GM04504 (cell line): Measurements from ENCODE around the gene TUBGCP4.

Experiments
- DNase-seq: peaks from one replicate; pipeline ENCODE4 v3.0.0-alpha.2; 2012; ENCODE audit warnings: low read depth

TUBGCP4 gene

GRCh38 chr15:43404130-43404529 lies 33.2 kb downstream of the TUBGCP4 start:
- no peak for DNase-seq

GRCh38 chr15:43406189-43406588 lies 35.3 kb downstream of the TUBGCP4 start:
- no peak for DNase-seq

GRCh38 chr15:43406808-43407207 lies 35.9 kb downstream of the TUBGCP4 start:
- DNase-seq, result no peak

- DNase-seq, result no peak
Measured at GRCh38 chr15:43408789-43409188, 37.9 kb downstream of the TUBGCP4 start.

GRCh38 chr15:43410572-43411214 lies 39.8 kb downstream of the TUBGCP4 start:
- DNase-seq, result no peak

GRCh38 chr15:43412096-43412495 lies 41.2 kb downstream of the TUBGCP4 start:
- no peak for DNase-seq

- no peak for DNase-seq
Measured at GRCh38 chr15:43414196-43414595, 43.3 kb downstream of the TUBGCP4 start.

GRCh38 chr15:43420435-43420834 lies 49.5 kb downstream of the TUBGCP4 start:
- no peak for DNase-seq

- DNase-seq, result no peak
Measured at GRCh38 chr15:43420876-43421275, 50.0 kb downstream of the TUBGCP4 start.

- DNase-seq, result no peak
Measured at GRCh38 chr15:43423793-43424192, 52.9 kb downstream of the TUBGCP4 start.

GRCh38 chr15:43429687-43430086 lies 58.8 kb downstream of the TUBGCP4 start:
- DNase-seq, result no peak

- DNase-seq, result no peak
Measured at GRCh38 chr15:43433165-43433564, 62.3 kb downstream of the TUBGCP4 start.

- DNase-seq, result no peak
Measured at GRCh38 chr15:43433661-43434303, 62.9 kb downstream of the TUBGCP4 start.

- no peak for DNase-seq
Measured at GRCh38 chr15:43434446-43434845, 63.5 kb downstream of the TUBGCP4 start.

- DNase-seq, result no peak
Measured at GRCh38 chr15:43436395-43436794, 65.5 kb downstream of the TUBGCP4 start.

- DNase-seq, result no peak
Measured at GRCh38 chr15:43439268-43439667, 68.4 kb downstream of the TUBGCP4 start.

GRCh38 chr15:43440721-43441281 lies 69.9 kb downstream of the TUBGCP4 start:
- DNase-seq, result peak; percentile 97

- peak; percentile 24 for DNase-seq
Measured at GRCh38 chr15:43441316-43441715, 70.4 kb downstream of the TUBGCP4 start.

- no peak for DNase-seq
Measured at GRCh38 chr15:43446344-43446743, 75.4 kb downstream of the TUBGCP4 start.

- DNase-seq, result no peak
Measured at GRCh38 chr15:43449981-43450380, 79.1 kb downstream of the TUBGCP4 start.
